Tibial nerve (tissue), 4 donors: ENCODE measurements around the gene AEN.

ENCODE experiments used
- CTCF ChIP-seq, 5 experiments: fragments of 200-600 bp in 3 of 5; fragments of 450-650 bp in 2 of 5; sonication (generic) in 3 of 5; IDR thresholded peaks; one replicate each; pipeline ENCODE4 v1.5.1; 2016 to 2019; ENCODE audit warnings: antibody characterized with exemption in 5 of 5, mild to moderate bottlenecking in 3 of 5, moderate library complexity in 2 of 5
- EP300 ChIP-seq, 2 donors: sonication (generic); formaldehyde crosslinking; IDR thresholded peaks; one replicate each; pipeline ENCODE4 v1.6.1; 2017; ENCODE audit warnings: antibody characterized with exemption in 2 of 2, mild to moderate bottlenecking in 1 of 2
- POLR2A ChIP-seq, 2 donors: fragments of 450-650 bp; IDR thresholded peaks; one replicate each; pipeline ENCODE4 v1.6.1; 2017; ENCODE audit warnings: antibody characterized with exemption in 2 of 2, mild to moderate bottlenecking in 2 of 2, moderate library complexity in 2 of 2

GRCh38 chr15:88574655-88575054, 46.5 kb upstream of the AEN start:
- no peak for TF ChIP-seq POLR2A (IDR thresholded peaks at IDR 0.05)
- no peak for TF ChIP-seq CTCF (IDR thresholded peaks at IDR 0.05)
- TF ChIP-seq EP300 (IDR thresholded peaks at IDR 0.05) = no peak
